Osteoblast (primary cell): ENCODE results near the gene SEMA4B. TPM values are rescaled to one million over a fixed set of nuclear protein-coding genes. Genes with fewer than 3 reads are reported as not detected.

Experiments
- DNase-seq: peaks from one replicate; pipeline ENCODE4 v3.0.0; 2011; ENCODE audit warnings: low spot score, mixed read lengths; ENCODE audit not compliant: insufficient read length; ENCODE audit errors: missing footprints
- H2AFZ ChIP-seq: 2 replicates; pipeline ENCODE4 v1.6.0; 2011; ENCODE audit warnings: mild to moderate bottlenecking, low read length
- H3K27ac ChIP-seq: 2 replicates; pipeline ENCODE4 v1.5.1; 2011; ENCODE audit warnings: mild to moderate bottlenecking, low read depth, low read length, moderate library complexity
- H3K27me3 ChIP-seq: 2 replicates; pipeline ENCODE4 v1.6.0; 2012; ENCODE audit warnings: mild to moderate bottlenecking, control low read depth, inconsistent platforms, low read length, moderate library complexity; ENCODE audit not compliant: insufficient read depth
- H3K36me3 ChIP-seq: 2 replicates; pipeline ENCODE4 v1.5.1; 2011; ENCODE audit warnings: mild to moderate bottlenecking, low read length, control low read depth, moderate library complexity; ENCODE audit not compliant: insufficient read depth
- H3K4me1 ChIP-seq: 2 replicates; pipeline ENCODE4 v1.5.1; 2011; ENCODE audit warnings: mild to moderate bottlenecking, low read length, control low read depth, moderate library complexity; ENCODE audit not compliant: insufficient read depth
- H3K4me2 ChIP-seq: 2 replicates; pipeline ENCODE4 v1.6.0; 2011; ENCODE audit warnings: mild to moderate bottlenecking, low read length; ENCODE audit not compliant: insufficient read depth
- H3K4me3 ChIP-seq: fragments of 200-600 bp; sonication (generic); 3 replicates; pipeline ENCODE4 v1.5.1; 2012; ENCODE audit warnings: mild to moderate bottlenecking, low read length, inconsistent platforms; ENCODE audit not compliant: insufficient read depth
- H3K79me2 ChIP-seq: 2 replicates; pipeline ENCODE4 v1.6.0; 2012; ENCODE audit warnings: mild to moderate bottlenecking, low read length, control low read depth, inconsistent platforms; ENCODE audit not compliant: insufficient read depth
- H3K9me3 ChIP-seq: 2 replicates; pipeline ENCODE4 v1.5.1; 2011; ENCODE audit warnings: low read depth, low read length, control low read depth
- H4K20me1 ChIP-seq: 2 replicates; pipeline ENCODE4 v1.6.0; 2012; ENCODE audit warnings: mild to moderate bottlenecking, low read length, control low read depth; ENCODE audit not compliant: insufficient read depth
- total RNA-seq: library from RNA; depleted of rRNA; stranded (reverse); fragments of >200 nt; gene quantifications from 2 replicates; pipeline ENCODE4 v1.2.3, GENCODE V29; 2012
- TF ChIP-seq, protein P1 (sequence below): IDR thresholded peaks from 2 replicates; pipeline ENCODE4 v1.5.1; 2011; ENCODE audit warnings: mild to moderate bottlenecking, low read depth, low read length, moderate library complexity; ENCODE audit errors: extremely low read depth

The SEMA4B gene
- total RNA-seq, 1 donor = 8.7 TPM

DNA sequence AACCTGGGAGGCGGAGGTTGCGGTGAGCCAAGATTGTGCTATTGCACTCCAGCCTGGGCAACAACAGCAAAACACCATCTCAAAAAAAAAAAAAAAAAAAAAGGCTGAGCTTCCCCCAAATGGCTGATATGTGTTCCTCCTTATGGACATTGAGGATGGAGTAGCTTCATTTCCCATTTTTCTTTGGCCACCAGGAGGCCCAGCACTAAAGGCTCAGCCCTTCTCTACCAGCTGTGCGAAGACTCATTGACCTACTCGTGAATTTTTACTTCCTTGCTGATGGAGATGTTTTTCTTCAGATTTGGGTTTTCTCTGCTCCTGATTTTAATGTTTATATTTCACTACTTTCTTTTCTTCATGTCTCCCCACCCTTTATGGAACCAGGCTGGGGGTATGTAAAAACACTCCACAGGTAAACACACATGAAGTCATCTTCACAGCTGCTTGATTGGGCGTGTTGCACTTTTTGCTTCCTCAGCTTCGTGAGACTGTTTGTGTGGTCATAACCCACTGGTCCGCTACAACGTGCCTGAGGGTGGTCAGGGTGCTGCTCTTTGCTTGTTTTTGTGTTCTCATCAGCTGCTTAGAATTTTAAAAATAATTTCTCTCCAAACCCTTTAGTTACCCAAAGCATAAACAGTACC lies 13.5 kb downstream of the SEMA4B start:
- no peak overlapping the region for H3K27ac ChIP-seq
- H3K4me1 ChIP-seq = peaks cover 9% of the 10 kb centered on the region
- no peaks in the 10 kb centered on the region for H3K27me3 ChIP-seq
- H2AFZ ChIP-seq = no peak overlapping the region
- no peak overlapping the region for H3K4me2 ChIP-seq
- no peaks in the 10 kb centered on the region for H3K9me3 ChIP-seq
- no peak overlapping the region for H3K4me3 ChIP-seq
- no peaks in the 10 kb centered on the region for H3K79me2 ChIP-seq
- DNase-seq = peak; percentile 89
- H4K20me1 ChIP-seq = no peaks in the 10 kb centered on the region
- TF ChIP-seq, protein P1, sequence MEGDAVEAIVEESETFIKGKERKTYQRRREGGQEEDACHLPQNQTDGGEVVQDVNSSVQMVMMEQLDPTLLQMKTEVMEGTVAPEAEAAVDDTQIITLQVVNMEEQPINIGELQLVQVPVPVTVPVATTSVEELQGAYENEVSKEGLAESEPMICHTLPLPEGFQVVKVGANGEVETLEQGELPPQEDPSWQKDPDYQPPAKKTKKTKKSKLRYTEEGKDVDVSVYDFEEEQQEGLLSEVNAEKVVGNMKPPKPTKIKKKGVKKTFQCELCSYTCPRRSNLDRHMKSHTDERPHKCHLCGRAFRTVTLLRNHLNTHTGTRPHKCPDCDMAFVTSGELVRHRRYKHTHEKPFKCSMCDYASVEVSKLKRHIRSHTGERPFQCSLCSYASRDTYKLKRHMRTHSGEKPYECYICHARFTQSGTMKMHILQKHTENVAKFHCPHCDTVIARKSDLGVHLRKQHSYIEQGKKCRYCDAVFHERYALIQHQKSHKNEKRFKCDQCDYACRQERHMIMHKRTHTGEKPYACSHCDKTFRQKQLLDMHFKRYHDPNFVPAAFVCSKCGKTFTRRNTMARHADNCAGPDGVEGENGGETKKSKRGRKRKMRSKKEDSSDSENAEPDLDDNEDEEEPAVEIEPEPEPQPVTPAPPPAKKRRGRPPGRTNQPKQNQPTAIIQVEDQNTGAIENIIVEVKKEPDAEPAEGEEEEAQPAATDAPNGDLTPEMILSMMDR = peak; percentile 40
- H3K36me3 ChIP-seq = no peaks in the 10 kb centered on the region

DNA sequence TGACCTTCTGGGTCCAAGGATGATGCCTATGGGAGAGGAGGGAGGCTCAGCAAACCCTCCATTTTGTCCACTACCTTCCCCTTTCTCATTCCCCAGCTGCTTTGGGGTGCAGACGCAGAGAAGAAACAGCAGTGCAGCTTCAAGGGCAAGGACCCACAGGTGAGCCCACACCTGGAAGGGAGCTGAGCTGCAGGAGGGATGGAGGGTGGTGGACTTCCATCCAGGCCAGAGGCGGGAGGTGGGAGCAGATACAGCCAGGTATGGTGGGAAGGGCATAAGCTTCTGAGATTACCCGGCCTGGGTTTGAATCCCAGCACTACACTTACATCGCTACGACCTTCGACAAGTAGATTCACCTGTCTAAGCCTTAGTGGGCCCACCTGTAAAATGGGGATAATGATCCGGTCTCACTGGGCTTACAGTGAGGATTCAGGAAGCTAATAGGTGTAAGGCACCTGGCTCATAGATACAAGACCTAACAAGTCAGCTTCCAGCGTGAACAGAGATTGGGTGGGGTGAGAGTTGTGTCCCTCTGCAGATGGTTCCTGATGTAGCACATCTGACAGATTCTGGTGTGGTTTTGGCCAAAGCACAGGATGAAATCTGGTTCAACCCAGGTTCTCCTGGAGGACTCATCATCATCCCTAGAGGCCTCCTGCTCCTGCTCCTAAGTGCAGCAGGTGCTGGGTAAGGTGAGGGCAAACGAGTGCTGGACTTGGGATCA lies 16.7 kb downstream of the SEMA4B start:
- Histone ChIP-seq H3K4me2 (no peak overlapping the region), H3K36me3 (no peaks in the 10 kb centered on the region), H3K9me3 (no peaks in the 10 kb centered on the region), H3K4me1 (peaks cover 5% of the 10 kb centered on the region), H3K79me2 (no peaks in the 10 kb centered on the region), H3K27ac (no peak overlapping the region), H3K27me3 (no peaks in the 10 kb centered on the region), H2AFZ (no peak overlapping the region), H3K4me3 (no peak overlapping the region), H4K20me1 (no peaks in the 10 kb centered on the region)
- peak; percentile 26 for DNase-seq
- TF ChIP-seq, protein P1 = no peak

DNA sequence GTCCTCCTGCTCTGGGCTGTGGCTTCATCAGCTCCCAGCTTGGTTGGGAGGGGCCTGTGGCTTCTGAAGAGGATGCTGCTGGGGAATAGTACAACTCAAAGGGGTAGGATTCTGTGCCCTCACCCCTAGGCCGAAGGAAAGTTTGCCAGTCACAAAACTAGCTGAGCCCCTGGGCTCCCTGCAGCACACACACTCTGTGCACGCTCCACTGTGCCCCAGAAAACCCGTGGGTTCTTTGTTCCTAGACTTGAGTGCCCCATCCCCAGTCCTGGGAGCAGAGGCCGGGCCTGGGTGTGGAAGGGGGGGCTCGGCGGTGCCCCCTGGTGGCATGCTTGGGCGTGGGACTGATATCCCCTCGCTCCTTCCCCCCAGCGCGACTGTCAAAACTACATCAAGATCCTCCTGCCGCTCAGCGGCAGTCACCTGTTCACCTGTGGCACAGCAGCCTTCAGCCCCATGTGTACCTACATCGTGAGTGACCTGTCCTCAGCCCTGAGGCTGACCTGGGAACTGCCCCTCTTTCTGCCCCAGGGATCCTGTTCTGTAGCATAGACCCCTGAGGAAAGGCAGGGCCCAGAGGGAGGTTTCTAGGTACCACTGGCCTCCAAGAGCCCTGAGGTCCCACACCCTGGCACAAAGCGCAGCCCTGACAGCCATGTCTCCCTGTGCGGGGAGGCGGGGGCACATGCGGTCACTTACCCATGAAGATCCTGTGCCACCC lies 18.5 kb downstream of the SEMA4B start:
- TF ChIP-seq, protein P1 = peak; percentile 59
- Histone ChIP-seq H3K79me2 (no peaks in the 10 kb centered on the region), H3K4me1 (peaks cover 5% of the 10 kb centered on the region), H3K27ac (no peak overlapping the region), H3K36me3 (no peaks in the 10 kb centered on the region), H3K4me3 (no peak overlapping the region), H4K20me1 (no peaks in the 10 kb centered on the region), H3K27me3 (no peaks in the 10 kb centered on the region), H3K9me3 (no peaks in the 10 kb centered on the region), H2AFZ (no peak overlapping the region), H3K4me2 (no peak overlapping the region)
- DNase-seq = peak; percentile 93
